DMS 273 (cell line): ENCODE measurements around the gene TPCN2.

Experiments used
- DNase-seq: peaks from one replicate; lab custom pipeline; 2025; ENCODE audit not compliant: unreplicated experiment; lab: John Stamatoyannopoulos, UW

Gene TPCN2

GRCh38 chr11:69091638-69092165 lies 43.0 kb downstream of the TPCN2 start:
- DNase-seq = no peak

- no peak for DNase-seq
Measured at GRCh38 chr11:69092263-69092662, 43.5 kb downstream of the TPCN2 start.

- DNase-seq = no peak
Measured at GRCh38 chr11:69093106-69093505, 44.4 kb downstream of the TPCN2 start.

GRCh38 chr11:69094111-69094914 lies 45.6 kb downstream of the TPCN2 start:
- DNase-seq = peak; percentile 60

- DNase-seq = no peak
Measured at GRCh38 chr11:69094915-69095290, 46.2 kb downstream of the TPCN2 start.

DNA sequence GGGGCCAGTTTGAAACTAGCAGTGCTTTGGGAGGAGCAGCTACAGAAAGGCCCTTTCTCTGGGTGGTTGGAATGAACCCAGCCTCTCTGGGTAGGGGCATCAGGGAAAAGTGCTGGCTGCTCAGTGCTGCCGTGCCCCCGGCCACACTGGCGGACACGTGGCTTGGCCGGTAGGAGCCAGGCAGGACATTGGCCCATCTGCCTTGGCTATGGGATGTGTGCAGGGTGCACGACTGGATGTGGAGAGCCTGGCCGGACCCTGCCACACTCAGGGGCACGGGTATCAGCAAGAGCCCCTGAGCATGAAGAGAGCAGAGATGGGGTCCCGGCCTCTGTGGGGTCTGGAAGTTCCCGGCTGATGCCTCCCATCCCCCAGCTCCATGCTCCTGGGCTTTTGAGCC lies 46.6 kb downstream of the TPCN2 start:
- peak; percentile 19 for DNase-seq

DNA sequence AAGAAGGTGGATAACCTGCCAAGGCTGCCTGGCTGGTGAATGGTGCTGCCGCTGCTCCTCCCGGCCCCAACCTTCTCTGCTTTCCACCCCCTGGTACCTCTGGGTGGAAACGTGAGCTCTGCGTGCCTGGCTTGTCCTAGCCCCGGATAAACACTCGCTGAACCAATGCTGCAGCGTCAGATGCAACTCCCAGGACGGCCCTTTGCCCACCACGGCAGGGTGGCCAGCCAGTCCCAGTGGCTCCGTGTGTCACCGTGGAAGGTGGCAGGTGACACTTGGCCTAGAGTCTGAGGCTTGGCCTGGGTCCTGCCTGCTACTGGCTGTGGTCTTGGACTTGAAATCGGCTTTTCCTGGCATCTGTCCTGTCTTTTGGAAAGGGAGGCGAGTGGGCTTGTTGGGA lies 47.7 kb downstream of the TPCN2 start:
- no peak for DNase-seq

DNA sequence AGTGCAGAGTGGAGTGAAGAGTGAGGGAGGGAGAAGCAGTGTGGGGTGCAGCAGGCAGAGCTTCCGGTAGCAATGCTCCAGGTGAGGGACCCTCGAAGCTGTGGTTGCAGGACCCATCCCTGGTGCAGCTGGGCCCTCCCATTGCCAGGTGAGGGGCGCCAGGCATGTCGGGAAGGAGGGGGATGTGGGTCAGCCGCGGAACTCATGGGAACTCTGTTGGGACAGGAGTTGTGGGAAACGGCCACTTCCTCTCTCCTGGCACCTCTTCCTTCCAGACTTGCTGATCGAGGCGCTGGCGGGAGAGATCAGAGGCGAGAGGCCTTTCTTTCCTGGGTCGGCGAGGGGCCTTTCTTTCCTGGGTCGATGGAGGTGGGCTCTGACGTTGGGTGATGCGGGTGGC lies 48.5 kb downstream of the TPCN2 start:
- DNase-seq = no peak

DNA sequence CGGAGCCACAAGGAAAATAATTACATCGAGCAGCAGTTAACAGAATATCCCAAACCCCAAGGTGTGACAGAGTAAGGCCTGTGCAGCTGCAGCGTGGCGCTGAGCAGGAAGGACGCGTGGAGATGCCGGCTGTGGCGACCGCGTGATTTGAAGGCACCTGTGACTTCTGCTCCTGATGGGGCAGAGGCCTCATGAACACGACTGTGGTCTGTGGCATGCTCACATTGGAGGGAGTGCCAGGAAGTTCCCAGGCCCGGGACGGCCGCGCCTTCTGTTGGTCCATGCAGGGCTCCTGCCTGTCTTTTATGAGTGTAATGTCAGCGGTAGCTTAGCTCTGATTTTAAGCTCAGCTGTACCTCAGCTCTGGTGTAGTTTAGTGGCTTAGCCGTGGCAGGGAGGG lies 50.4 kb downstream of the TPCN2 start:
- DNase-seq = peak; percentile 45

DNA sequence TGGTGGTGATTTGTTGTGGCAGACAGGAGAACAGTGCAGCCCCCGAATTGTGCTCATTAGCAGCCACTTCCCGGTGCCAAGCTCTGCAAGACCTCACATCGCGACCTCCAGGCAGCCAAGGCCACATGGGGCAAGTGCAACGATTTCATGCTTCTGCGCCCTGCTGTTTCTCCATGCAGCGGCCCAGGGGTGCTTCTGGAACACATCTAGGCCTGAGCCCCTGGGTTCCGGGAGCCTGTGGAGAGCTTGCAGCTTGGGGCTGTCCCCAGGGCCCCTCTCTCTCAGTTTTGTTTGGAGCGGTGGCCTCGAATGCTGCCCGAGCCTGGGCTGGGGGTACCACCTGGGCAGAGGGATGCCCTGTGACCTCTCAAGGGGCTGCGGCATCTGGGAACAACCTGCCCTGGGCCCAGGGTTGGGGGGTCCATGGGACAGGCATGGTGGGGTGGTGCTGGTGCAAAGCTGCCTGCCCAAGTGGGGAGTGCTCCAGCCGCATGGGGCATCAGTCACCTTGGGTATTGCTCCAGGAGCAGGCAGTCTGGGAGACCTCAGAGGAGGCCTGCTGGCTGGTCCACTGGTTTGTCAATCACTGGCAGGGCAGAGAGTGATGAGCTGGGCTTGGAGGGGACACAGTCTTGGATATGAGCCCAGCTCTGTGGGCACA lies 51.9 kb downstream of the TPCN2 start:
- no peak for DNase-seq

DNA sequence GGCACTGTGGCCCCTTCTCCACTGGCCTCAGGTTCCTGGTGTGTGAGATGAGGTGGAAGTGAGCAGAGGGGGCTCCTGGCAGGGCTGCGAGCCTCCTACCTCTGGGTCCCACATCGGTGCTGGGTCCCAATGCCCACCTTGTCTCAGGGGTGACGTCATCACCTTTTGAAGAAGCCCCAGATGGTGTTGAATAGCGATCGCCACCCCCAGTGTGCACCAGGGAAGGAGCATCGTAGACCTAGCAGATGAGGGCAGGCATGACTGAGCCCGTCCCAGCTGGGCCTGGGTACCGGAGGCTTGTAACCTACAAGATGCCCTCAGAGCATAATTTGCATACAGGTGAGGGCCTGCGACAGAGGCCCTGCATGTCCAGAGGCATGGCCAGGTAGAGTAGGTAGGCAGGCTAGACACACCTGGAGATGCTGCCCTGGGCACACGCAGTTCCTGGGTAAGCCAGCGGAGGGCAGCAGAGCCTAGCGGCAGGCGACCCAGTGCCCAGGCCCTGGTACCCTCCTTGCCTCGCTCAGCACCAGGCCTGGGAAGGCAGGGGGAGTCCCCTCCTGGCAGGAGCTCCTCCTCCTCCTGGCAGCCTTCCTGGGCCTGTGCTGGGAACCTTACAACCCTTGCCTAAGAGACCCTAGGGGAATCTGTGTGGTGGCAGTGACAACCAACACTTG lies 52.5 kb downstream of the TPCN2 start:
- DNase-seq = peak; percentile 86

- DNase-seq = no peak
Measured at GRCh38 chr11:69101792-69102695, 53.3 kb downstream of the TPCN2 start.

GRCh38 chr11:69102732-69103615 lies 54.2 kb downstream of the TPCN2 start:
- DNase-seq = peak; percentile 26

- no peak for DNase-seq
Measured at GRCh38 chr11:69104212-69104855, 55.6 kb downstream of the TPCN2 start.

DNA sequence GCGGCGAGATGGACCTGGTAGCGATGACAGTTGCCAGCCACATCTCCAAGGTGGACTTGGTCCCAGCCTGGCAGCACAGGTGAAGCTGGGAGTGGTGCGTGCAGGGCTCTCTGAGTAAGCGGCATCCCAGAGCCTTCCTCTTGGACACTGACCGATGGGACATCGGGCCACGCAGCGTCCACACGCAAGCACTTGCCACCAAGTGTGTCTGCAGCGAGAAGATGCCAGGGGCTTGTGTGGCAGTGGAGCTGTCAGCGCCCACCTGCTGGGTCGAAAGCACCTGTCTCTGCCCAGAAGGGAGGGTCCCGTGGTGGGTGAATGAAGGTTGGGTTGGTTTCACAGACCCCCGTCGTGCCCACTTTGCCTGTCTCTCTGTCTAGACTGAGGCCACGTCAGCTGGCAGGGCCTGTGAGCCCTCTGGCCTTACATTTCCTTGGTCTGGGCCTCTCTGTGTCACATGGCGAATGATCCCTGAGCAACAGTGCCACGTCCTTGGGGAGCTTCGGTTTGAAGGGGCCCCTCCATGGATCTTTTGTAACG lies 56.2 kb downstream of the TPCN2 start:
- no peak for DNase-seq

DNA sequence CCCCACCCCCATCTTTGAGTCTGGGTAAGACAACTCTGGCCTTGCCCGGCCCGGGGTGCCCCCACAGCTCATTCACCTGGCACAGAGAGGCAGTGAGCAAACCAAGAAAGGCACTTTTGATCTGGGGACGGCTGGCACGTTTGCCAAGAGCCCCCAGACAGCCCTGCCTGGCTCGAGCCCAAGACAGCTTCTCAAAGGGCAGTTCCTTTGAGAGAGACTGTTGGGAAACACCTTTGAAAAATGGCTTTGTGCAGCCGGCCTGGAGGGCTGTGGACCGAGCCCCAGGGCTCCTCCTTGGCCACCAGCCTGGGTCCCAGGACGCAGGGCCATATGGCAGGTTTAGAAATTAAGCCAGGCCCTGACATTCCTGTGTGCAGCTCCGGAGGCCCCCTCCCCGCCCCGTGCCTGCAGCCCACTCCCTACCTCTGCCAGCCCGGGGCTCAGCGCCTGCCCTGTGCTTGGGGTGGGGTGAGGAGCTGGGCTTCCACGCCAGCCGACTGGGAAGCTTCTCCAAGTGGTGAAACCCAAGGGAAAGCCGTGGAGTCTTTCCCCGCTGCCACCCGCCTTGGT lies 56.8 kb downstream of the TPCN2 start:
- no peak for DNase-seq

- DNase-seq = no peak
Measured at GRCh38 chr11:69106031-69106811, 57.5 kb downstream of the TPCN2 start.

- no peak for DNase-seq
Measured at GRCh38 chr11:69107413-69107812, 58.7 kb downstream of the TPCN2 start.
